SK-N-MC (cell line): ENCODE results near the gene CDKAL1.
"Not testable (repeated sequence)": the region's sequence is repeated elsewhere in the genome, so short reads cannot be mapped to it uniquely, and the experiment has no call there.

ENCODE experiments used
- DNase-seq: peaks from one replicate; pipeline ENCODE4 v3.0.0-alpha.2; 2011; ENCODE audit warnings: low read depth, low spot score
- H3K27ac ChIP-seq: fragments of 200-600 bp; sonication (generic); 2 replicates; pipeline ENCODE4 v1.5.1; 2016; ENCODE audit warnings: mixed run types
- H3K36me3 ChIP-seq: fragments of 200-600 bp; sonication (generic); 2 replicates; pipeline ENCODE4 v1.6.1; 2017; ENCODE audit warnings: antibody characterized with exemption, low read length, mixed read lengths; ENCODE audit not compliant: insufficient read depth
- H3K4me3 ChIP-seq: fragments of 200-600 bp; sonication (generic); 2 replicates; pipeline ENCODE4 v1.5.1; 2016
- H3K9ac ChIP-seq: fragments of 200-600 bp; sonication (generic); 2 replicates; pipeline ENCODE4 v1.8.0; 2017; ENCODE audit warnings: mixed run types, mixed read lengths; ENCODE audit not compliant: insufficient read length
- H3K9me3 ChIP-seq: fragments of 200-600 bp; sonication (generic); 2 replicates; pipeline ENCODE4 v1.6.1; 2017; ENCODE audit warnings: low read depth, mild to moderate bottlenecking, antibody characterized with exemption, low read length, moderate library complexity, mixed read lengths
- EZH2 ChIP-seq: fragments of 200-600 bp; sonication (generic); IDR thresholded peaks from one replicate; pipeline ENCODE4 v1.6.1; 2017; ENCODE audit warnings: antibody characterized with exemption
- FOXP2 ChIP-seq: optimal IDR thresholded peaks from 2 replicates; pipeline ENCODE3; 2011; ENCODE audit warnings: mild to moderate bottlenecking, moderate library complexity; ENCODE audit not compliant: insufficient read depth; ENCODE audit errors: extremely low read length, control extremely low read depth
- POLR2AphosphoS5 ChIP-seq: IDR thresholded peaks from 2 replicates; pipeline ENCODE4 v1.6.1; 2012; ENCODE audit warnings: mild to moderate bottlenecking, low read depth, low read length, borderline replicate concordance

The CDKAL1 gene

GRCh38 chr6:20717743-20718142 is 183.5 kb downstream of the CDKAL1 start:
- H3K27ac ChIP-seq = no peak overlapping the region
- DNase-seq = no peak

GRCh38 chr6:20718705-20719653 is 184.7 kb downstream of the CDKAL1 start:
- no peak for DNase-seq
- no peak overlapping the region for H3K27ac ChIP-seq
- TF ChIP-seq FOXP2 (no peak), EZH2 (no peak), POLR2AphosphoS5 (no peak)

More at GRCh38 chr6:20717743-20718142, 183.5 kb downstream of the CDKAL1 start:
- no peak overlapping the region for H3K4me3 ChIP-seq
- H3K9ac ChIP-seq = no peak overlapping the region
- no peaks in the 10 kb centered on the region for H3K36me3 ChIP-seq
- H3K9me3 ChIP-seq = no peaks in the 10 kb centered on the region
- no peak for TF ChIP-seq FOXP2
- TF ChIP-seq POLR2AphosphoS5 = no peak
- TF ChIP-seq EZH2 = no peak

GRCh38 chr6:20719980-20720379 is 185.7 kb downstream of the CDKAL1 start:
- TF ChIP-seq POLR2AphosphoS5 (no peak), EZH2 (no peak)
- H3K9me3 ChIP-seq = no peaks in the 10 kb centered on the region
- H3K27ac ChIP-seq = no peak overlapping the region
- no peak overlapping the region for H3K4me3 ChIP-seq
- no peaks in the 10 kb centered on the region for H3K36me3 ChIP-seq
- no peak for DNase-seq
- H3K9ac ChIP-seq = no peak overlapping the region

More at GRCh38 chr6:20718705-20719653, 184.7 kb downstream of the CDKAL1 start:
- H3K9ac ChIP-seq = no peak overlapping the region
- no peak overlapping the region for H3K4me3 ChIP-seq
- H3K9me3 ChIP-seq = no peaks in the 10 kb centered on the region
- H3K36me3 ChIP-seq = no peaks in the 10 kb centered on the region

GRCh38 chr6:20721121-20721520 is 186.9 kb downstream of the CDKAL1 start:
- H3K27ac ChIP-seq, DNase-seq, H3K36me3 ChIP-seq, H3K4me3 ChIP-seq, H3K9ac ChIP-seq, H3K9me3 ChIP-seq: not testable (repeated sequence)

GRCh38 chr6:20722455-20722854 is 188.2 kb downstream of the CDKAL1 start:
- H3K27ac ChIP-seq = no peak overlapping the region
- no peaks in the 10 kb centered on the region for H3K9me3 ChIP-seq
- H3K36me3 ChIP-seq = no peaks in the 10 kb centered on the region
- TF ChIP-seq FOXP2 (no peak), EZH2 (no peak), POLR2AphosphoS5 (no peak)
- no peak overlapping the region for H3K4me3 ChIP-seq
- no peak overlapping the region for H3K9ac ChIP-seq
- no peak for DNase-seq

- H3K9me3 ChIP-seq = no peaks in the 10 kb centered on the region
- no peaks in the 10 kb centered on the region for H3K36me3 ChIP-seq
- TF ChIP-seq EZH2 (no peak), POLR2AphosphoS5 (no peak)
- H3K9ac ChIP-seq = no peak overlapping the region
- no peak overlapping the region for H3K4me3 ChIP-seq
- no peak overlapping the region for H3K27ac ChIP-seq
- no peak for DNase-seq
Measured at GRCh38 chr6:20723236-20723635, 189.0 kb downstream of the CDKAL1 start.

- Histone ChIP-seq H3K27ac (no peak overlapping the region), H3K9ac (no peak overlapping the region), H3K4me3 (no peak overlapping the region), H3K9me3 (no peaks in the 10 kb centered on the region), H3K36me3 (no peaks in the 10 kb centered on the region)
- no peak for TF ChIP-seq FOXP2
- TF ChIP-seq EZH2 = no peak
- TF ChIP-seq POLR2AphosphoS5 = no peak
- no peak for DNase-seq
Measured at GRCh38 chr6:20724443-20725190, 190.4 kb downstream of the CDKAL1 start.

GRCh38 chr6:20725235-20725634 is 191.0 kb downstream of the CDKAL1 start:
- not testable (repeated sequence) for H3K9me3 ChIP-seq, H3K36me3 ChIP-seq, H3K9ac ChIP-seq, H3K4me3 ChIP-seq, H3K27ac ChIP-seq, DNase-seq

GRCh38 chr6:20729086-20729485 is 194.8 kb downstream of the CDKAL1 start:
- Histone ChIP-seq H3K36me3 (no peaks in the 10 kb centered on the region), H3K9me3 (no peaks in the 10 kb centered on the region), H3K27ac (no peak overlapping the region), H3K4me3 (no peak overlapping the region), H3K9ac (no peak overlapping the region)
- DNase-seq = no peak
- TF ChIP-seq EZH2 (no peak), POLR2AphosphoS5 (no peak), FOXP2 (no peak)

GRCh38 chr6:20732362-20732761 is 198.1 kb downstream of the CDKAL1 start:
- DNase-seq, H3K9ac ChIP-seq, H3K9me3 ChIP-seq, H3K36me3 ChIP-seq, H3K4me3 ChIP-seq, H3K27ac ChIP-seq: not testable (repeated sequence)
